Stimulated activated naive CD8-positive, alpha-beta T cell treated with anti-CD3 and anti-CD28 coated beads, Interleukin-15, amount 100 ng/mL, for 72 hours (primary cell): ENCODE measurements around the gene ENO3.

Experiments
- ATAC-seq: fragments of 150-1000 bp; cut with Tn5 transposase; 2 replicates; pipeline ENCODE4 v1.10.0; 2021; ENCODE audit warnings: mild to moderate bottlenecking, moderate library complexity
- DNase-seq, 2 donors: peaks; one replicate each; pipeline ENCODE4 v3.0.0; 2021 to 2022
- H3K27ac Mint-ChIP-seq, 2 donors: one replicate each; pipeline ENCODE4 v1.8.0; 2022; ENCODE audit warnings: mild to moderate bottlenecking in 2 of 2, mixed read lengths in 2 of 2, moderate library complexity in 2 of 2
- H3K27me3 Mint-ChIP-seq: one replicate; pipeline ENCODE4 v1.8.0; 2022; ENCODE audit warnings: mixed read lengths
- H3K4me1 Mint-ChIP-seq: one replicate; pipeline ENCODE4 v1.8.0; 2022; ENCODE audit warnings: mild to moderate bottlenecking, mixed read lengths
- H3K4me3 Mint-ChIP-seq, 2 donors: one replicate each; pipeline ENCODE4 v1.8.0; 2022; ENCODE audit warnings: mild to moderate bottlenecking in 2 of 2, mixed read lengths in 2 of 2, moderate library complexity in 1 of 2
- H3K9me3 Mint-ChIP-seq, 2 donors: one replicate each; pipeline ENCODE4 v1.8.0; 2022; ENCODE audit warnings: mixed read lengths in 2 of 2

The ENO3 gene

DNA sequence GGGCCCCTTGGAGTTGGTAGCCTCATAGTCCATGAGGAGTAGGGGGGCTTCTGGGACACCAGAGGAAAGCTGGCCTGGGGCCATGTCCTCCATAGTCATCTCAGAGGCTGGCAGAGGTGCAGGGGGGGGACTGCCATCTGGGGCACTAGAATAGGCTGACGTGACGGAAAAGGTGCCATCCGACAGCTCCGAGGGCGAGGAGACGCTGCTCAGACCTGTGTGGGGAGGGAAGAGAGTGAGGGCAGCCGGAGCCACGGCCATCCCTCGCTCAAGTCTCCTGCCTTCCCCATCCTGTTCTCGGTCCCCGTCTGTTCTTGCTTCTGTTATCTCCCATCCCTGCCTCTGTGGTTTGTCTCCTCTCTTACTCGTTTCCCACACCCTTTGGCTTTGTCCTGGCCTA is 21.4 kb downstream of the ENO3 start:
- Mint-ChIP-seq H3K4me3 (no peak overlapping the region), H3K27ac (no peak overlapping the region), H3K4me1 (peaks cover 7% of the 10 kb centered on the region), H3K27me3 (no peaks in the 10 kb centered on the region), H3K9me3 (no peaks in the 10 kb centered on the region)
- ATAC-seq (no peak), DNase-seq (no peak)

DNA sequence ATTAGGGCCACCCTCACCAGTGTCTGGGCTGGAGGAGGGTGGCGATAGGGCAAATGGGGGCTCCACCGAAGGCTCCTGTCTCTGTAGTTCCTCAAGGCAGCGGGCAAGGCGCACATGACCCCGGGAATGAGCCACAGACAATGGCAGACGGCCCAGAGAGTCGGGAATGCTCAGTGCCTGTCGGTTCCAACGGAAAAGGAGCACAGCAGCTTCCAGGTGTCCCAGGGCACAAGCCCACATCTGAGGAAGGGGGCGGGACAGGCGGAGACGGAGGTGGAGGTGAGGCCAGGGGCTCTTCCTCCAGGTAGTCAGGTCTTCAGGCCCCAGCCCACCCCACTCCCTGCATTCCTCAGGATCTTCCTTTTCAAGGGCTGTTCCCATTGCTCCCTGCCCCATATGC is 21.8 kb downstream of the ENO3 start:
- H3K27ac Mint-ChIP-seq: no peak overlapping the region
- H3K27me3 Mint-ChIP-seq: no peaks in the 10 kb centered on the region
- ATAC-seq (no peak), DNase-seq (no peak)
- peaks cover 7% of the 10 kb centered on the region for H3K4me1 Mint-ChIP-seq
- no peaks in the 10 kb centered on the region for H3K9me3 Mint-ChIP-seq
- H3K4me3 Mint-ChIP-seq: no peak overlapping the region

GRCh38 chr17:4973256-4974114 is 22.6 kb downstream of the ENO3 start:
- DNase-seq: no peak

GRCh38 chr17:4974115-4974670 is 23.3 kb downstream of the ENO3 start:
- H3K4me3 Mint-ChIP-seq: no peak overlapping the region
- ATAC-seq: no peak
- no peak for DNase-seq
- no peaks in the 10 kb centered on the region for H3K27me3 Mint-ChIP-seq
- no peaks in the 10 kb centered on the region for H3K9me3 Mint-ChIP-seq
- H3K27ac Mint-ChIP-seq: peak overlapping the region; percentile 49 to 71
- H3K4me1 Mint-ChIP-seq: peaks cover 7% of the 10 kb centered on the region

More at GRCh38 chr17:4973256-4974114, 22.6 kb downstream of the ENO3 start:
- no peak for ATAC-seq
- Mint-ChIP-seq H3K9me3 (no peaks in the 10 kb centered on the region), H3K27ac (peak overlapping the region; percentile 49 to 71), H3K4me1 (peaks cover 7% of the 10 kb centered on the region), H3K27me3 (no peaks in the 10 kb centered on the region), H3K4me3 (no peak overlapping the region)

DNA sequence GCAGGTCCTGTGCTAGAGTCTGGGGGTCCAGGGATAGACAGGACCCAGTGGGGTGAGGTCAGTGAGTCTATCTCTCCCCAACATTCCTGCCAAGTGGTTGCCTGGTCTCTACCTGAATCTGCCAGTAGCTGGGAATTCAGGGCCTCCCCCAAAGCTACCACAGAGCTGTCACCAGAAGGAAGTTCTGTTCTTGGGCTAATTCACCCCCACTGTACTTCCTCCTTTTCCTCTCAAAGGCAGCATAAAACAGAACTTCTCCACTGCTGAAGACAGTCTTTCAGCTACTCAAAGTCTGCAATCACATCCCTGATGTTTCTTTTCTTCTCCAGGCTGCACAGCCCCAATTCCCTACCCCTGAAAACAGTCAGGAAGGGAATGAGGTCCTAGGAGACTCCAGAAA is 27.8 kb downstream of the ENO3 start:
- DNase-seq (no peak), ATAC-seq (no peak)
- H3K9me3 Mint-ChIP-seq: no peaks in the 10 kb centered on the region
- no peak overlapping the region for H3K27ac Mint-ChIP-seq
- H3K27me3 Mint-ChIP-seq: no peaks in the 10 kb centered on the region
- H3K4me3 Mint-ChIP-seq: no peak overlapping the region
- H3K4me1 Mint-ChIP-seq: peaks cover 24% of the 10 kb centered on the region

DNA sequence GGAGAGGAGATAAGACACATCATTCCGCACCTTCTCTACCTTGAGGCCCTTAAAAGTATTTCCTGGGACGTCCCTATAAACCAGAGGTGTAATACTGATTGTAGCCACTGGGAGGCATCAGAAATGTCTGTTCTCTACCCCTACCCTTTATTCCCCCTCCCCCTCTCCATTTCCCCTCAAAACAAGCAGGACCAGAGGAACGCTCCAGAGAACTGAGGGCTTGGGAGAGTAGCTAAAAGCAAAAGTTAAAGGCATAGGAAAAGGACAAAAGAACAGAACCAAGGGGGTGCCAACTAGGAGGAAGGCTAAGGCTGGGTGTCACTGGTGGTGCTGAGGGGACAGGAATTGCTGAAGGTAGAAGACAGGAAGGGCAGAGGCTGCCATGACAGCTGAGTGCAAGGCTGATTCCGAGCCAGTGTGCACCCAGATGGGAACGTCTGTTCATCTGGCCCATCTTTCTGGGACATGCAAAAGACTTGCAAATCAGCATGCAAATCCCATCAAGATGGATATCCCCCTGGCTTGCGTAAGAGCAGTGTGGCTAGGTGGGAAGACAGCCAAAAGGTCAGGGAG is 29.8 kb downstream of the ENO3 start:
- DNase-seq (peak; percentile 43 to 57), ATAC-seq (peak; percentile 84)
- no peaks in the 10 kb centered on the region for H3K27me3 Mint-ChIP-seq
- H3K27ac Mint-ChIP-seq: peak overlapping the region in 1 of 2 donors; percentile 59
- H3K4me1 Mint-ChIP-seq: peaks cover 24% of the 10 kb centered on the region
- no peaks in the 10 kb centered on the region for H3K9me3 Mint-ChIP-seq
- peak overlapping the region in 1 of 2 donors; percentile 11 for H3K4me3 Mint-ChIP-seq

DNA sequence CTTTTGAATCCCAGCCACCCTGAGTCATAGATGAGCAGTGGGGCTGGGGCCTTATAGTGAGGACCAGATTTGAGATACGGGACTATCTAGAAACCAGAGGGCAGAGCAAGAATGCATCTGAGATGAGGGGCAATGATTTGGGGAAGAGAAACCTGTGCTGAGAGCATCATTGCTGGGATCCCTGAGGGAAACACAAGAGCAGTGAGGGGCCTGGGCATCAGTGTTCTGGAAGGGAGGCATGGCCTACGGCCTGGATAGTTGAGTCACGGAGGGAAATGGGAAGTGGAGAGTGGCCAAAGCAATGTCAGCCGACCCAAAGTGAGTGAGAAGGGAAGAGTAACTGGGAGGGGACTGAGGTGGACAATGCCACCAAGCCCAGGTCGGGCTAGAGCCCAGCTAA is 31.4 kb downstream of the ENO3 start:
- DNase-seq (no peak), ATAC-seq (no peak)
- Mint-ChIP-seq H3K27ac (no peak overlapping the region), H3K9me3 (no peaks in the 10 kb centered on the region), H3K4me1 (peaks cover 37% of the 10 kb centered on the region), H3K4me3 (no peak overlapping the region), H3K27me3 (no peaks in the 10 kb centered on the region)

DNA sequence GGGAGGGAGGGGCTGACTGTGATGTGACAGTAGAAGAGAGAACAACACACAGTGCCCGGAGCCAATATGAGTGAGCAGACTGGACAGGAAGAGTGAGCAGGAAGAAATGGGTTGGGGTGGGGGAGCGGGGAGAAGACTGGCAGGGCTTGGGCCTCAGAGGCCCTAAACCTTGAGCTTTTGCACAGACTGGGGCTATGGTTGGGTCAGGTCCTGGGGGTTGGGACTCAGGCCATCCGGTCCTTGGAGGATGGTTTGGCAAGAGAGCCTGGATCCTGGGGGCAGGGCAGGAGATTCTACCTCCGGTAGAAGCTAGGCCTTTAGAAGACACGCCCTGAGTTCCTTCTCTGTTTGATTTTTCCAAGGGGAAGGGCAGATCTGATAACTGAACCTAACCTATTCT is 35.5 kb downstream of the ENO3 start:
- DNase-seq: no peak
- no peaks in the 10 kb centered on the region for H3K27me3 Mint-ChIP-seq
- ATAC-seq: no peak
- peak overlapping the region; percentile 93 to 99 for H3K4me3 Mint-ChIP-seq
- H3K9me3 Mint-ChIP-seq: no peaks in the 10 kb centered on the region
- peak overlapping the region; percentile 24 to 87 for H3K27ac Mint-ChIP-seq
- peaks cover 47% of the 10 kb centered on the region for H3K4me1 Mint-ChIP-seq

- Mint-ChIP-seq H3K27ac (peak within 1 kb of the TSS; percentile 95 to 97), H3K4me3 (peak within 1 kb of the TSS; percentile 93 to 99), H3K9me3 (no peaks in the 10 kb centered on the region), H3K4me1 (peaks cover 41% of the 10 kb centered on the region), H3K27me3 (no peaks in the 10 kb centered on the region)
- DNase-seq (peak; percentile 82 to 87), ATAC-seq (peak; percentile 92)
Observed at GRCh38 chr17:4986951-4987766, 36.2 kb downstream of the ENO3 start, which contains the start of gene CAMTA2. CAMTA2 (minus strand) TSS chr17:4987675; CDS start chr17:4986222, 1,453 bp downstream.

GRCh38 chr17:4987767-4988567 is 37.0 kb downstream of the ENO3 start:
- H3K27me3 Mint-ChIP-seq: no peaks in the 10 kb centered on the region

GRCh38 chr17:4994081-4994595 is 43.2 kb downstream of the ENO3 start:
- H3K27me3 Mint-ChIP-seq: no peaks in the 10 kb centered on the region
- H3K4me3 Mint-ChIP-seq: no peak overlapping the region
- no peak for ATAC-seq
- DNase-seq: no peak
- H3K27ac Mint-ChIP-seq: no peak overlapping the region
- no peaks in the 10 kb centered on the region for H3K9me3 Mint-ChIP-seq
- H3K4me1 Mint-ChIP-seq: peaks cover 38% of the 10 kb centered on the region

More at GRCh38 chr17:4987767-4988567, 37.0 kb downstream of the ENO3 start:
- Mint-ChIP-seq H3K4me3 (peak overlapping the region; percentile 93 to 99), H3K4me1 (peaks cover 41% of the 10 kb centered on the region), H3K27ac (peak overlapping the region; percentile 95 to 97), H3K9me3 (no peaks in the 10 kb centered on the region)
- no peak for DNase-seq
- ATAC-seq: peak; percentile 18

DNA sequence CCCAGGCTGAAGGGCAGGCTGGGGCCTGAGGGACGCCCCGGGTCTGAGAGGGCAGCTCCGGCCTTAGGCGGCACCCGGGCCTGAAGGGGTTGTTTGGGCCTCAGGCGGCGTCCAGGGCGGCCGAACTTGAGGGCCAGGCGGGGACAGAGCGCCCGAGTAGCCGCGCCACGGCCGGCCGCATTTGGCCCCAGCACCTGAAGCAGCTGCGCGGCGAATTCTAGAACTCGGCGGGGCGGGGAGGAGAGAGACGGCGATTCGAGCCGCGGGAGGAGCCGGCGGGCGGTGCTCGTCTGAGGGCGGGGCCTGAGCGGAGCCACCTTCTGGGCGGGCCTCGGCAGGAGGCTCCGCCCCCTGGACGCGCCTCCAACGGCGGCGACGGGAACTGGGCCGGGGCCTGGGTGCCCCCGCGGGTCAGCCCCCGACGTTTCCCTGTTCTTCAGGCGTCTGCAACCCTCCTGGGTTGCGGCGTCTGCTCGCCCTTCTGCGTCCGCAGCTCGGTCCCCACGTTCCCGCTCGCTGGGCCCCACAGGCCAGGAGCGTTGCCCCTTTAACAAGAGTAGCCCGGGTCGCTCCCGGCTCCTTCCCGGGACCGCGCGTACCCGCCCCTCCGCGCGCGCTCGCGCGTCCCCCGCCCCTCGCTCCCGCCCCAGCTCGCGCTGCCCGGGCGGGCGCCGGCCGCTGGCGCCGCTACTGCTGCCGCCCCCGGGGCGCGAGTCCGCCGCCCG is 46.5 kb downstream of the ENO3 start, which contains the start of the genes INCA1 and KIF1C:
TSS of gene INCA1 (minus strand) at position 221 of the 725 bp plus-strand sequence. CDS start 3,085 bp downstream, outside the sequence.
TSS of gene KIF1C (plus strand) at position 649 of the 725 bp plus-strand sequence. CDS start 2,297 bp downstream, outside the sequence.
- H3K27me3 Mint-ChIP-seq: no peaks in the 10 kb centered on the region
- DNase-seq: peak; percentile 92 to 94

DNA sequence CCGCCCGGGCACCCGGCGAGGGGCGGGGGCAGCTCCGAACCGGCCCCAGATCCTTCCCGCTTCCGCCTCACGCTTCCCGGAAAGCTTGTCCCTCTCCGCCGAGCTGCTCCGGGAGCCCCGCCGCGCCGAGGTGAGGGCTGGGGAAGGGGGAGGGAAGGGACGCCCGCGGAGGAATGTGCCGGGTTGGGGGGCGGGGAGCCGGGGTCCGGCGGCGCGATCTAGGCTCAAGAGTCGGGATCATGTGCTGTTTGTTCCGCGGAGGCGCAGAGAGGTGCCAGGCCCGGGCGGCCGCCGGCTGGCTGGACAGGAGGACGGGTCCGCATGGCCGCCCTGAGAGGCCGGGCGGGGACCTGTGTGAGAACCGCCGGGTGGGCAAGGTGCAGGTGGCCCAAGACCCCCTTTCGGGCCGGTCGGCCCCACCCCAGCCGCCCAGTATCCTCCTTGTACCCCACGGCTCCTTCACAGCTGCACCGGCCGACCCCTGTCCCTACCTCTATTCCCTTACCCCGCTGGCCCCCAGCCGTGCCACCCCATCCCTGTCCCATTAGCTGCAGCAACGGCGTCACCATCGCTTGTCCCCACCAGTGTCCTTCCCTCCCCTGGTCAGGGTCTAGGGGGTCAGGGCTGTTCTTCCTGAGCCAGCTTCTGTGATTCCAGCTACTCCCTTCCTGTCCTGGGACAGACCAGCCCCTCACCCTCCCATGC is 47.3 kb downstream of the ENO3 start:
- Mint-ChIP-seq H3K27me3 (no peaks in the 10 kb centered on the region), H3K9me3 (no peaks in the 10 kb centered on the region), H3K4me1 (peaks cover 39% of the 10 kb centered on the region), H3K27ac (peak overlapping the region in 1 of 2 donors; percentile 90), H3K4me3 (peak overlapping the region; percentile 92)
- DNase-seq (no peak), ATAC-seq (peak; percentile 28)

More for the DNA sequence above, 46.5 kb downstream of the ENO3 start, which contains the start of the genes INCA1 and KIF1C:
- H3K4me1 Mint-ChIP-seq: peaks cover 39% of the 10 kb centered on the region
- ATAC-seq: peak; percentile 92
- peak within 1 kb of the TSS; percentile 86 to 95 for H3K27ac Mint-ChIP-seq
- H3K9me3 Mint-ChIP-seq: no peaks in the 10 kb centered on the region
- H3K4me3 Mint-ChIP-seq: peak within 1 kb of the TSS; percentile 92
